Fibroblast of lung (primary cell): ENCODE results near the gene PLAGL1.

Experiments used
- EZH2 ChIP-seq: IDR thresholded peaks from 2 replicates; pipeline ENCODE4 v1.5.1; 2012; ENCODE audit warnings: low read length, control low read depth, mild to moderate bottlenecking; ENCODE audit errors: missing control alignments
- TF ChIP-seq, protein P1 (sequence below), 2 donors: IDR thresholded peaks in 1 of 2; conservative IDR thresholded peaks in 1 of 2; 1 replicate in 1 of 2; 2 replicates in 1 of 2; pipeline ENCODE4 v1.5.1; 2011 to 2012; ENCODE audit warnings: low read length in 2 of 2, control low read depth in 1 of 2, inconsistent platforms in 1 of 2, low read depth in 1 of 2, mild to moderate bottlenecking in 1 of 2

DNA sequence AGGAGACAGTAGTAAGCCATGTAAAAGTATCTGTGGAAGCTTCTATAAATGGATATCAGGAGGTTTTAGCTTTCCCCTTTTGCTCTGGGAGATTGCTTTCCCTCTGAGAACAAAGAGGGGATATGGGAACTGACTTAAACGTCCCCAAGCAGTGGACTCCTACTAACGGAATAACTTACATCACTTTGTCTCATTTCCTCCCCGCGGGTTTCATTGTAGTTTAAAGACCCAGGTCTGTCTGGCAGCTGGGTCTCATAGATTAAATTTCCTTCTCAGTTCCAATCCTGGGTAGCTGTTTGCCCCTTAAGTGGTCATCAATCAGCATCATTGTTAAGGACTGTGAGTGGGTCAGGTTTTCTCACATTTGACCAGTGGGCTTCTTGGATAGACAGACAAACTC lies 68.7 kb downstream of the PLAGL1 start:
- TF ChIP-seq, protein P1, sequence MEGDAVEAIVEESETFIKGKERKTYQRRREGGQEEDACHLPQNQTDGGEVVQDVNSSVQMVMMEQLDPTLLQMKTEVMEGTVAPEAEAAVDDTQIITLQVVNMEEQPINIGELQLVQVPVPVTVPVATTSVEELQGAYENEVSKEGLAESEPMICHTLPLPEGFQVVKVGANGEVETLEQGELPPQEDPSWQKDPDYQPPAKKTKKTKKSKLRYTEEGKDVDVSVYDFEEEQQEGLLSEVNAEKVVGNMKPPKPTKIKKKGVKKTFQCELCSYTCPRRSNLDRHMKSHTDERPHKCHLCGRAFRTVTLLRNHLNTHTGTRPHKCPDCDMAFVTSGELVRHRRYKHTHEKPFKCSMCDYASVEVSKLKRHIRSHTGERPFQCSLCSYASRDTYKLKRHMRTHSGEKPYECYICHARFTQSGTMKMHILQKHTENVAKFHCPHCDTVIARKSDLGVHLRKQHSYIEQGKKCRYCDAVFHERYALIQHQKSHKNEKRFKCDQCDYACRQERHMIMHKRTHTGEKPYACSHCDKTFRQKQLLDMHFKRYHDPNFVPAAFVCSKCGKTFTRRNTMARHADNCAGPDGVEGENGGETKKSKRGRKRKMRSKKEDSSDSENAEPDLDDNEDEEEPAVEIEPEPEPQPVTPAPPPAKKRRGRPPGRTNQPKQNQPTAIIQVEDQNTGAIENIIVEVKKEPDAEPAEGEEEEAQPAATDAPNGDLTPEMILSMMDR (conservative IDR thresholded peaks at IDR 0.05 in 1 of 2, IDR thresholded peaks at IDR 0.05 in 1 of 2; ENCODE audit: low read depth in 1 of 2, low read length in 2 of 2), result no peak
- no peak for TF ChIP-seq EZH2
